GM21367 (cell line): ENCODE measurements around the gene TMEM258.

Experiments
- ATAC-seq: cut with Tn5 transposase; IDR thresholded peaks from one replicate; pipeline ENCODE4 v1.9.1; 2021; ENCODE audit not compliant: unreplicated experiment

The TMEM258 gene

GRCh38 chr11:61792310-61793082, at the start of gene TMEM258, which contains the start of gene FEN1:
TMEM258 (minus strand) TSS chr11:61792599; CDS start chr11:61792558, 41 bp downstream.
FEN1 (plus strand) TSS chr11:61792911; CDS start chr11:61795362, 2,451 bp downstream.
- ATAC-seq = peak; percentile 72

- no peak for ATAC-seq
These were observed 49.5 kb upstream of the TMEM258 start for GRCh38 chr11:61841636-61842527.

- ATAC-seq = no peak
These were observed 48.0 kb upstream of the TMEM258 start for GRCh38 chr11:61840371-61840770.

GRCh38 chr11:61839742-61840141, 47.3 kb upstream of the TMEM258 start:
- ATAC-seq = no peak

- no peak for ATAC-seq
These were observed 46.5 kb upstream of the TMEM258 start for GRCh38 chr11:61838921-61839320.

- no peak for ATAC-seq
These were observed 46.1 kb upstream of the TMEM258 start for GRCh38 chr11:61838501-61838900.

- no peak for ATAC-seq
These were observed 45.1 kb upstream of the TMEM258 start for GRCh38 chr11:61837411-61838005.

- no peak for ATAC-seq
These were observed 43.8 kb upstream of the TMEM258 start for GRCh38 chr11:61836193-61836592.

- ATAC-seq = peak; percentile 72
These were observed 42.1 kb upstream of the TMEM258 start for GRCh38 chr11:61834278-61835048.

GRCh38 chr11:61833926-61834277, 41.5 kb upstream of the TMEM258 start:
- ATAC-seq = no peak

GRCh38 chr11:61833471-61833870, 41.1 kb upstream of the TMEM258 start:
- no peak for ATAC-seq

GRCh38 chr11:61832754-61833153, 40.4 kb upstream of the TMEM258 start:
- no peak for ATAC-seq

GRCh38 chr11:61832207-61832606, 39.8 kb upstream of the TMEM258 start:
- ATAC-seq = no peak

- no peak for ATAC-seq
These were observed 38.1 kb upstream of the TMEM258 start for GRCh38 chr11:61830237-61831105.

GRCh38 chr11:61829806-61830205, 37.4 kb upstream of the TMEM258 start:
- no peak for ATAC-seq

GRCh38 chr11:61828629-61829407, 36.4 kb upstream of the TMEM258 start:
- ATAC-seq = no peak

- ATAC-seq = no peak
These were observed 35.9 kb upstream of the TMEM258 start for GRCh38 chr11:61828379-61828628.

GRCh38 chr11:61827571-61828378, 35.4 kb upstream of the TMEM258 start, which contains the start of gene FADS2:
FADS2 (plus strand) TSS chr11:61828300; CDS start chr11:61828391, 91 bp downstream.
- peak; percentile 48 for ATAC-seq
